IPS-18a (cell line): ENCODE data around the gene KREMEN1.

Experiments
- H3K27ac ChIP-seq: one replicate; pipeline ENCODE4 v1.5.1; 2013; ENCODE audit warnings: low read length
- H3K27me3 ChIP-seq: one replicate; pipeline ENCODE4 v1.6.1; 2013; ENCODE audit warnings: mild to moderate bottlenecking, low read length; ENCODE audit not compliant: control insufficient read depth, insufficient read depth
- H3K36me3 ChIP-seq: one replicate; pipeline ENCODE4 v1.6.1; 2013; ENCODE audit warnings: low read depth, low read length; ENCODE audit not compliant: control insufficient read depth
- H3K4me1 ChIP-seq: one replicate; pipeline ENCODE4 v1.6.1; 2013; ENCODE audit warnings: low read depth, low read length; ENCODE audit not compliant: control insufficient read depth
- H3K4me3 ChIP-seq: one replicate; pipeline ENCODE4 v1.5.1; 2013; ENCODE audit warnings: low read length
- H3K9ac ChIP-seq: one replicate; pipeline ENCODE4 v1.6.1; 2013; ENCODE audit warnings: mild to moderate bottlenecking, low read length, moderate library complexity
- H3K9me3 ChIP-seq: one replicate; pipeline ENCODE4 v1.6.1; 2013; ENCODE audit warnings: low read depth, low read length; ENCODE audit not compliant: control insufficient read depth

KREMEN1 gene

DNA sequence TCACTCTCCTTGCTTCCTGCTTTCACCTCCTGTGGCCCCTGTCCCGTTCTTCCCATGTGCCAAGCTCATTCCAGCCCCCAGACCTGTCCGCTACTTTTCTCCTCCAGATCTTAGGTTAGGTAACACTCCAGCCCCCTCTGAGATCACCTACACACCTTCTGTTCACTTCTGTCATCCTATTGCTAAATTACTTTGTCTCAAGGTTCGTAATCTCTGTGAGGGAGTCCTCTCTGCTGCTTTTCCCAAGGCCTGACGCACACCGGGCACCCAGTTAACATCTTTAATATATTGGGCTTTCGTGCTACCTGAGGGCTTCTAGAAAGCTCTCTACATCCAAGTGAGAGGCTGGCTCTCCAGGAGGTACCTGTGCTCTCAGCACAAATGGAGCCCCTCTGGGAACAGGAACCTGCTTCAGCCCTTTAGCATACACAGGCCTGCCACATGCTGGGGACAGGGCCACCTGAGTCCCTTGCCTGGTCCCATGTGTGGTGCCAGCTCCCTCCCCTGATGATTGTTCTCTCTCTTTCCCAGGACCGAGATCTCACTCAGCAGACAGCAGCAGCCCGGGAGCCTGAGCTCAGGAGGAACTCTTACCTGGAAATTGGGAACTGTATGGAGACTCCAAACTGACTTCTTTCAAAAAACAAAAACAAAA is 19.7 kb upstream of the KREMEN1 start:
- no peak overlapping the region for H3K9ac ChIP-seq
- no peak overlapping the region for H3K4me3 ChIP-seq
- H3K4me1 ChIP-seq: peaks cover 34% of the 10 kb centered on the region
- no peaks in the 10 kb centered on the region for H3K27me3 ChIP-seq
- H3K27ac ChIP-seq: no peak overlapping the region
- peaks cover 28% of the 10 kb centered on the region for H3K36me3 ChIP-seq
- H3K9me3 ChIP-seq: no peaks in the 10 kb centered on the region

DNA sequence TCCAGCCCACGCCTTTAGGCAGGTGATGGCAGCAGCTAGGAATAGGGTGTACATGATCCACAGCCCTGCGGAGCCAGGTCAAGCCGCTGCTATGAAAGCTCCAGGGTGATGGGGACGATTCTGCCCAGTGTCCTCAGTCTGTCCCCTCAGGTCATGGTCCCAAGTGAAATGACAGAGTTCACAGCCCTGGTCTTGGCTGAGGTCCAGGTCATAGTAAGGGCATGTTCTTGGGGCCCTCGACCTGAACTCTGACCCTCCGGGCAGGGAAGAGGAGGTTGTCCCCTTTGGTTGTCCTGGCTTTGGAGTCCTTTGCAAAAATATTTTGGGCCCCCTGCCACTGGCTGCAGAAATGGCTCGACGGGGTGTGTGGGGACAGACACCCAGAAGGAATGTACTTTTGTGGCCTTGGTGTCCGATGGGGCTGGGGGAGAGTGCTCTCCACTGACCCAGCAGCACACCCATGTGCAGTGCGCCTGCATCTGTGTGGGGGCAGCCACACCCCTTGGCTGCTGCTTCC is 18.5 kb upstream of the KREMEN1 start:
- no peak overlapping the region for H3K4me3 ChIP-seq
- no peak overlapping the region for H3K27ac ChIP-seq
- H3K9ac ChIP-seq: no peak overlapping the region
- H3K36me3 ChIP-seq: peaks cover 17% of the 10 kb centered on the region
- H3K27me3 ChIP-seq: no peaks in the 10 kb centered on the region
- no peaks in the 10 kb centered on the region for H3K9me3 ChIP-seq
- H3K4me1 ChIP-seq: peaks cover 34% of the 10 kb centered on the region

DNA sequence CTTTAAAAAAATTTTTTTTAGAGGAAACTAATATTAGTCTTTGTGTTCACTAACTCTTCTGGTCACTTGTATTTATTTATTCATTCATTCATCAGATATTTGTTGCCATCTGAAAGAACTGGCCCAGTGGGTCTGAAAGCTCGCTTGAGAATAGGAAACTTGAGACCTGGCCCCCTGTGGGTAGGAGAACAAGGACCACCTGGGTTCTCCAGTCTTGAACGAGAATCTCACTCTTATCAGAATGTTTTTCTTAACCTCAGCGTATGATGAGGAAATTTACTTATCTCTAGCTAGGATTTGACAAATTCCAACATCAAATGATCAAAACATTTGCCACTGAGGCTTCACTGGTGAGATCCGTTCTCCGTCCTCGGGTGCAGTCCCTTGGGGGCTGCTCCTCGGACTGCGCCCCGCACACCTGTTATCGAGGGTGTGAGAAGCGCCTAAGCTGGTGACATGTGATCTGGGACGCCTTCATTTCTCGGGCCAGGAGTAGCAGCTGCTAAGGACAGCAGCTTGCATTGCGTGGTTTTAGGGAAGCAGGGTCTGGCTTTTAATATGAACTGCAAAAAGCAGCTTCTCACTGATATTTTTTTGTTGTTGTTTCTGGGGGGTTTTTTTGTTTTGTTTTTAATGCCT is 17.5 kb upstream of the KREMEN1 start:
- Histone ChIP-seq H3K27me3 (no peaks in the 10 kb centered on the region), H3K27ac (no peak overlapping the region), H3K4me3 (peak overlapping the region; percentile 39), H3K9me3 (no peaks in the 10 kb centered on the region), H3K4me1 (peaks cover 34% of the 10 kb centered on the region), H3K36me3 (peaks cover 8% of the 10 kb centered on the region), H3K9ac (no peak overlapping the region)

- Histone ChIP-seq H3K36me3 (no peaks in the 10 kb centered on the region), H3K9ac (no peak overlapping the region), H3K27ac (no peak overlapping the region), H3K9me3 (no peaks in the 10 kb centered on the region), H3K4me3 (no peak overlapping the region), H3K27me3 (no peaks in the 10 kb centered on the region), H3K4me1 (peaks cover 34% of the 10 kb centered on the region)
Observed at GRCh38 chr22:29056472-29056871, 16.4 kb upstream of the KREMEN1 start.

- no peaks in the 10 kb centered on the region for H3K27me3 ChIP-seq
- no peak overlapping the region for H3K9ac ChIP-seq
- H3K36me3 ChIP-seq: no peaks in the 10 kb centered on the region
- no peak overlapping the region for H3K4me3 ChIP-seq
- H3K27ac ChIP-seq: no peak overlapping the region
- H3K9me3 ChIP-seq: no peaks in the 10 kb centered on the region
- peaks cover 10% of the 10 kb centered on the region for H3K4me1 ChIP-seq
Observed at GRCh38 chr22:29060251-29060869, 12.5 kb upstream of the KREMEN1 start.

- Histone ChIP-seq H3K4me1 (peaks cover 4% of the 10 kb centered on the region), H3K9ac (no peak overlapping the region), H3K27ac (no peak overlapping the region), H3K36me3 (no peaks in the 10 kb centered on the region), H3K27me3 (no peaks in the 10 kb centered on the region), H3K9me3 (no peaks in the 10 kb centered on the region), H3K4me3 (no peak overlapping the region)
Observed at GRCh38 chr22:29060931-29061330, 11.9 kb upstream of the KREMEN1 start.

GRCh38 chr22:29061773-29062172 is 11.1 kb upstream of the KREMEN1 start, which contains the start of gene C22orf31:
C22orf31 (minus strand) TSS chr22:29061831; CDS start chr22:29061792, 39 bp downstream.
- H3K9me3 ChIP-seq: no peaks in the 10 kb centered on the region
- no peaks in the 10 kb centered on the region for H3K27me3 ChIP-seq
- no peaks in the 10 kb centered on the region for H3K4me1 ChIP-seq
- no peak within 1 kb of the TSS for H3K9ac ChIP-seq
- no peak within 1 kb of the TSS for H3K27ac ChIP-seq
- no peak within 1 kb of the TSS for H3K4me3 ChIP-seq
- no peaks in the 10 kb centered on the region for H3K36me3 ChIP-seq

DNA sequence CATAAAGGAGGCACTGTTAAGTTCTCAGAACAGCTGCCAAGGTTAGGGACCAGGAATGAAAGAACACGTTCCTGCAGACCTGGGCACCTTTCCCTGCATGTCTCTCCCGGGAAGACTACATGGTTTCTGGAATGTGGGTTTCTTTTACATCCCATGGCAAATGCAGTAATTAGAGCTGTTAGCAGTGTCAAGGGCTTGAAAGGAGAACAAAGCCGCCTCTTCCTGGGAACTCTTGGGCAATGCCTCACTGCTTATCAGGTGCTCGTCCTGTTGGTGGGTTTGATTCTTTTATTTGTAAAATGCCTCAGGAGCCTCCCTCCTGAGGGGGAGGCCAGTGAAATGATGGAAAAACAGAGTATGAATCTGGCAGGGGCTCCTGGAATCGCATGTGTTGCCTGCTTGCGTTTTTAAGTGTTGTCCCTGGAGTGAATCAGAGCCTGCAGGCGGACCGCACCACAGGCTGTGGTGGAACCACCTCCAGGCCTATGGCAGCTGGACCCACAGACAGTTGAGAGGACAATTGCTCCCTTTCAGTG is 10.5 kb upstream of the KREMEN1 start:
- Histone ChIP-seq H3K36me3 (no peaks in the 10 kb centered on the region), H3K4me3 (no peak overlapping the region), H3K27me3 (no peaks in the 10 kb centered on the region), H3K9ac (no peak overlapping the region), H3K27ac (no peak overlapping the region), H3K9me3 (no peaks in the 10 kb centered on the region), H3K4me1 (no peaks in the 10 kb centered on the region)

- Histone ChIP-seq H3K4me1 (no peaks in the 10 kb centered on the region), H3K27me3 (peaks cover 14% of the 10 kb centered on the region), H3K27ac (no peak overlapping the region), H3K4me3 (no peak overlapping the region), H3K36me3 (no peaks in the 10 kb centered on the region), H3K9ac (no peak overlapping the region), H3K9me3 (no peaks in the 10 kb centered on the region)
Observed at GRCh38 chr22:29065468-29066190, 7.2 kb upstream of the KREMEN1 start.

- Histone ChIP-seq H3K27me3 (peaks cover 48% of the 10 kb centered on the region), H3K9ac (no peak overlapping the region), H3K27ac (no peak overlapping the region), H3K9me3 (no peaks in the 10 kb centered on the region), H3K4me3 (no peak overlapping the region), H3K4me1 (peaks cover 10% of the 10 kb centered on the region), H3K36me3 (no peaks in the 10 kb centered on the region)
Observed at GRCh38 chr22:29069463-29069862, 3.4 kb upstream of the KREMEN1 start.

GRCh38 chr22:29070490-29070889 is 2.3 kb upstream of the KREMEN1 start:
- Histone ChIP-seq H3K27me3 (peaks cover 58% of the 10 kb centered on the region), H3K9me3 (no peaks in the 10 kb centered on the region), H3K4me3 (no peak overlapping the region), H3K36me3 (no peaks in the 10 kb centered on the region), H3K4me1 (peaks cover 10% of the 10 kb centered on the region), H3K27ac (no peak overlapping the region), H3K9ac (no peak overlapping the region)
